ENCODE data around the gene ASTN2.

Gene ASTN2

GRCh38 chr9:117413346-117414219, 1.3 kb downstream of the ASTN2 start:
- no peak for DNase-seq

GRCh38 chr9:117412841-117413240, 2.0 kb downstream of the ASTN2 start:
- no peak for DNase-seq

GRCh38 chr9:117412006-117412715, 2.7 kb downstream of the ASTN2 start:
- DNase-seq: no peak

GRCh38 chr9:117411547-117411946, 3.3 kb downstream of the ASTN2 start:
- no peak for DNase-seq

- no peak for DNase-seq
Measured at GRCh38 chr9:117409321-117409720, 5.5 kb downstream of the ASTN2 start.

- no peak for DNase-seq
Measured at GRCh38 chr9:117407436-117408022, 7.3 kb downstream of the ASTN2 start.

GRCh38 chr9:117405950-117406705, 8.7 kb downstream of the ASTN2 start:
- DNase-seq: no peak

- DNase-seq: no peak
Measured at GRCh38 chr9:117403848-117404247, 11.0 kb downstream of the ASTN2 start.

GRCh38 chr9:117403403-117403811, 11.4 kb downstream of the ASTN2 start:
- DNase-seq: no peak

GRCh38 chr9:117400171-117400570, 14.7 kb downstream of the ASTN2 start:
- no peak for DNase-seq

GRCh38 chr9:117395151-117395650, 19.7 kb downstream of the ASTN2 start:
- no peak for DNase-seq

- no peak for DNase-seq
Measured at GRCh38 chr9:117394655-117395054, 20.2 kb downstream of the ASTN2 start.

- no peak for DNase-seq
Measured at GRCh38 chr9:117392992-117393391, 21.9 kb downstream of the ASTN2 start.

GRCh38 chr9:117387422-117387821, 27.4 kb downstream of the ASTN2 start:
- DNase-seq: no peak

- DNase-seq: no peak
Measured at GRCh38 chr9:117379341-117379740, 35.5 kb downstream of the ASTN2 start.

GRCh38 chr9:117377046-117377445, 37.8 kb downstream of the ASTN2 start:
- DNase-seq: no peak

GRCh38 chr9:117375956-117376355, 38.9 kb downstream of the ASTN2 start:
- DNase-seq: no peak

- DNase-seq: no peak
Measured at GRCh38 chr9:117374076-117374725, 40.7 kb downstream of the ASTN2 start.

- DNase-seq: no peak
Measured at GRCh38 chr9:117368684-117369230, 46.1 kb downstream of the ASTN2 start.

GRCh38 chr9:117365438-117365837, 49.4 kb downstream of the ASTN2 start:
- DNase-seq: no peak

- DNase-seq: no peak
Measured at GRCh38 chr9:117363006-117363405, 51.9 kb downstream of the ASTN2 start.

- DNase-seq: no peak
Measured at GRCh38 chr9:117359910-117360309, 54.9 kb downstream of the ASTN2 start.
